ENCODE results near the gene ZBTB11. TPM values are rescaled to one million over a fixed set of nuclear protein-coding genes. Genes with fewer than 3 reads are reported as not detected.
"Not testable (repeated sequence)": the region's sequence is repeated elsewhere in the genome, so short reads cannot be mapped to it uniquely, and the experiment has no call there.

The ZBTB11 gene
- polyA plus RNA-seq (ENCODE audit: insufficient read length in 4 of 4) = 10 to 100 TPM; 20.7 to 25.2 (median 23.9) TPM

- DNase-seq (ENCODE audit: low read depth in 4 of 4, low spot score in 3 of 4) = peak; percentile 100
Observed at GRCh38 chr3:101676765-101677435, at the start of gene ZBTB11. Gene ZBTB11 (minus strand): TSS chr3:101677132. CDS start chr3:101676914, 218 bp downstream.

GRCh38 chr3:101725890-101726275 lies 49.0 kb upstream of the ZBTB11 start:
- no peak for DNase-seq (ENCODE audit: low read depth in 4 of 4, low spot score in 3 of 4)

GRCh38 chr3:101725194-101725889 lies 48.4 kb upstream of the ZBTB11 start:
- DNase-seq (ENCODE audit: low read depth in 4 of 4, low spot score in 3 of 4) = peak in 2 of 4 donors; percentile 26 to 34

GRCh38 chr3:101724329-101725193 lies 47.6 kb upstream of the ZBTB11 start, which contains the start of gene CEP97:
Gene CEP97 (plus strand): TSS chr3:101724614. CDS start chr3:101724677, 63 bp downstream.
- peak; percentile 86 to 89 (median 87) for DNase-seq (ENCODE audit: low read depth in 4 of 4, low spot score in 3 of 4)

GRCh38 chr3:101722394-101723173 lies 45.7 kb upstream of the ZBTB11 start:
- DNase-seq (ENCODE audit: low read depth in 4 of 4, low spot score in 3 of 4) = no peak

- DNase-seq (ENCODE audit: low read depth in 4 of 4, low spot score in 3 of 4) = no peak
Observed at GRCh38 chr3:101720851-101721840, 44.2 kb upstream of the ZBTB11 start.

GRCh38 chr3:101719604-101720185 lies 42.8 kb upstream of the ZBTB11 start:
- DNase-seq (ENCODE audit: low read depth in 4 of 4, low spot score in 3 of 4) = no peak

GRCh38 chr3:101718455-101718854 lies 41.5 kb upstream of the ZBTB11 start:
- no peak for DNase-seq (ENCODE audit: low read depth in 4 of 4, low spot score in 3 of 4)

- no peak for DNase-seq (ENCODE audit: low read depth in 4 of 4, low spot score in 3 of 4)
Observed at GRCh38 chr3:101709126-101709525, 32.2 kb upstream of the ZBTB11 start.

GRCh38 chr3:101704639-101705038 lies 27.7 kb upstream of the ZBTB11 start:
- DNase-seq (ENCODE audit: low read depth in 4 of 4, low spot score in 3 of 4) = not testable (repeated sequence)

- no peak for DNase-seq (ENCODE audit: low read depth in 4 of 4, low spot score in 3 of 4)
Observed at GRCh38 chr3:101703169-101703568, 26.2 kb upstream of the ZBTB11 start.

- DNase-seq (ENCODE audit: low read depth in 4 of 4, low spot score in 3 of 4) = no peak
Observed at GRCh38 chr3:101702726-101703125, 25.8 kb upstream of the ZBTB11 start.

GRCh38 chr3:101701696-101702634 lies 25.0 kb upstream of the ZBTB11 start:
- DNase-seq (ENCODE audit: low read depth in 4 of 4, low spot score in 3 of 4) = no peak

GRCh38 chr3:101695779-101696372 lies 18.9 kb upstream of the ZBTB11 start:
- DNase-seq (ENCODE audit: low read depth in 4 of 4, low spot score in 3 of 4) = peak in 2 of 4 donors; percentile 54 to 57

- DNase-seq (ENCODE audit: low read depth in 4 of 4, low spot score in 3 of 4) = not testable (repeated sequence)
Observed at GRCh38 chr3:101694836-101695235, 17.9 kb upstream of the ZBTB11 start.

GRCh38 chr3:101693540-101693939 lies 16.6 kb upstream of the ZBTB11 start:
- DNase-seq (ENCODE audit: low read depth in 4 of 4, low spot score in 3 of 4) = not testable (repeated sequence)
